CD14-positive monocyte (primary cell): ENCODE measurements around the gene LAMB1. TPM values are rescaled to one million over a fixed set of nuclear protein-coding genes. Genes with fewer than 3 reads are reported as not detected.

ENCODE experiments used
- DNase-seq, 3 donors: peaks; one replicate each; pipeline ENCODE4 v3.0.0-alpha.2; 2011 to 2022
- H2AFZ ChIP-seq: 2 replicates; pipeline ENCODE4 v1.6.0; 2012; ENCODE audit warnings: mild to moderate bottlenecking, low read depth, low read length, inconsistent platforms; ENCODE audit not compliant: insufficient read depth, poor library complexity, severe bottlenecking
- H3K27ac ChIP-seq, 2 donors: 1 replicate in 1 of 2; 2 replicates in 1 of 2; pipeline ENCODE4 v1.5.1; 2012 to 2013; ENCODE audit warnings: low read length in 2 of 2, control low read depth in 1 of 2, inconsistent platforms in 1 of 2, low read depth in 1 of 2, mild to moderate bottlenecking in 1 of 2
- H3K27me3 ChIP-seq, 2 donors: one replicate each; pipeline versions ENCODE4 v1.6.0 to v1.6.1; 2011 to 2013; ENCODE audit warnings: low read length in 2 of 2; ENCODE audit not compliant: control insufficient read depth in 2 of 2, insufficient read depth in 2 of 2
- H3K36me3 ChIP-seq, 2 donors: replicated peaks in 1 of 2; 1 replicate in 1 of 2; 2 replicates in 1 of 2; pipeline versions ENCODE4 v1.5.1 to v1.6.1; 2012 to 2013; ENCODE audit warnings: low read length in 2 of 2, control low read depth in 1 of 2, inconsistent platforms in 1 of 2, mild to moderate bottlenecking in 1 of 2; ENCODE audit not compliant: insufficient read depth in 2 of 2, control insufficient read depth in 1 of 2
- H3K4me1 ChIP-seq, 2 donors: 1 replicate in 1 of 2; 2 replicates in 1 of 2; pipeline versions ENCODE4 v1.5.1 to v1.6.1; 2012 to 2013; ENCODE audit warnings: low read length in 2 of 2, control low read depth in 1 of 2, inconsistent platforms in 1 of 2, mild to moderate bottlenecking in 1 of 2, moderate library complexity in 1 of 2; ENCODE audit not compliant: insufficient read depth in 2 of 2, control insufficient read depth in 1 of 2
- H3K4me2 ChIP-seq: replicated peaks from 2 replicates; pipeline ENCODE3; 2012; ENCODE audit warnings: low read length, moderate library complexity, mild to moderate bottlenecking; ENCODE audit not compliant: poor library complexity, severe bottlenecking; ENCODE audit errors: extremely low read depth
- H3K4me3 ChIP-seq, 3 experiments: fragments of 200-600 bp in 1 of 3; sonication (generic) in 1 of 3; replicated peaks in 1 of 3; 1 replicate in 2 of 3; 2 replicates in 1 of 3; pipeline ENCODE4 v1.5.1; 2011 to 2013; ENCODE audit warnings: low read length in 3 of 3, mild to moderate bottlenecking in 3 of 3, control low read depth in 2 of 3, low read depth in 2 of 3, inconsistent platforms in 1 of 3, moderate library complexity in 1 of 3
- H3K79me2 ChIP-seq: 2 replicates; pipeline ENCODE4 v1.6.0; 2012; ENCODE audit warnings: mild to moderate bottlenecking, control low read depth, inconsistent platforms, low read length, moderate library complexity; ENCODE audit not compliant: insufficient read depth
- H3K9ac ChIP-seq: 2 replicates; pipeline ENCODE4 v1.6.0; 2017; ENCODE audit warnings: low read length, mild to moderate bottlenecking; ENCODE audit not compliant: insufficient read depth, poor library complexity, severe bottlenecking
- H3K9me3 ChIP-seq, 2 donors: replicated peaks in 1 of 2; 1 replicate in 1 of 2; 2 replicates in 1 of 2; pipeline versions ENCODE4 v1.5.1 to v1.6.1; 2012 to 2013; ENCODE audit warnings: low read length in 2 of 2, control low read depth in 1 of 2; ENCODE audit not compliant: control insufficient read depth in 1 of 2, insufficient read depth in 1 of 2
- H4K20me1 ChIP-seq: 2 replicates; pipeline ENCODE4 v1.6.0; 2012; ENCODE audit warnings: mild to moderate bottlenecking, low read length, control low read depth, moderate library complexity; ENCODE audit not compliant: insufficient read depth
- H3K27ac Mint-ChIP-seq, 7 donors: one replicate each; pipeline ENCODE4 v1.8.0; 2020; ENCODE audit warnings: mild to moderate bottlenecking in 7 of 7, mixed read lengths in 7 of 7, moderate library complexity in 6 of 7, inconsistent platforms in 2 of 7
- H3K27me3 Mint-ChIP-seq, 3 donors: one replicate each; pipeline ENCODE4 v1.8.0; 2021 to 2022; ENCODE audit warnings: low read depth in 3 of 3, mild to moderate bottlenecking in 3 of 3, mixed read lengths in 3 of 3, moderate library complexity in 3 of 3, inconsistent platforms in 1 of 3
- H3K36me3 Mint-ChIP-seq, 2 donors: one replicate each; pipeline ENCODE4 v1.8.0; 2020; ENCODE audit warnings: mixed read lengths in 2 of 2, inconsistent platforms in 1 of 2, mild to moderate bottlenecking in 1 of 2
- H3K4me1 Mint-ChIP-seq: one replicate; pipeline ENCODE4 v1.8.0; 2020; ENCODE audit warnings: mild to moderate bottlenecking, mixed read lengths
- H3K4me3 Mint-ChIP-seq, 2 donors: one replicate each; pipeline ENCODE4 v1.8.0; 2020; ENCODE audit warnings: mild to moderate bottlenecking in 2 of 2, mixed read lengths in 2 of 2, moderate library complexity in 1 of 2
- H3K9me3 Mint-ChIP-seq, 7 donors: one replicate each; pipeline ENCODE4 v1.8.0; 2020 to 2022; ENCODE audit warnings: mixed read lengths in 7 of 7, mild to moderate bottlenecking in 6 of 7, moderate library complexity in 6 of 7, inconsistent platforms in 2 of 7
- CTCF ChIP-seq: fragments of 200-600 bp; IDR thresholded peaks from one replicate; pipeline ENCODE4 v1.8.0; 2022; ENCODE audit warnings: antibody characterized with exemption, mild to moderate bottlenecking
- WGBS: methylation state at CpG from one replicate; pipeline ENCODE4 v1.1.5; 2013; ENCODE audit warnings: missing lambda C conversion rate; ENCODE audit not compliant: insufficient coverage; 5-methylcytosine and 5-hydroxymethylcytosine counted together
- intact Hi-C, 2 donors: fragments of 100-400 bp; cut with micrococcal nuclease; formaldehyde crosslinking; loops; one replicate each; pipeline versions ENCODE4 v1.15.0 to v1.15.1; 2023
- polyA plus RNA-seq, 3 donors: library from polyadenylated mRNA; depleted of rRNA in 1 of 3; unstranded in 2 of 3; stranded (reverse) in 1 of 3; fragments of 300-500 nt in 2 of 3; fragments of >200 nt in 1 of 3; fragmentation: Illumina TruSeq in 2 of 3; gene quantifications; 1 replicate in 2 of 3; 2 replicates in 1 of 3; pipeline ENCODE4 v1.2.3, GENCODE V29; 2012 to 2021

Gene LAMB1
- polyA plus RNA-seq, 3 donors, result 0.42 TPM; not detected in 2

GRCh38 chr7:107972075-107972482 lies 30.9 kb downstream of the LAMB1 start:
- H3K27ac ChIP-seq, result no peak overlapping the region
- H3K4me2 ChIP-seq, result no peak overlapping the region
- no peak overlapping the region for H3K27ac Mint-ChIP-seq
- H3K4me1 ChIP-seq, result no peaks in the 10 kb centered on the region
- no peaks in the 10 kb centered on the region for H3K27me3 ChIP-seq
- DNase-seq, result no peak
- H3K4me3 Mint-ChIP-seq, result no peak overlapping the region
- no peaks in the 10 kb centered on the region for H3K36me3 ChIP-seq
- no peak overlapping the region for H3K4me3 ChIP-seq
- no peaks in the 10 kb centered on the region for H4K20me1 ChIP-seq
- H3K9me3 ChIP-seq, result no peaks in the 10 kb centered on the region
- no peak overlapping the region for H3K9ac ChIP-seq
- no peak for TF ChIP-seq CTCF
- peaks cover 5% of the 10 kb centered on the region for H3K4me1 Mint-ChIP-seq
- H3K36me3 Mint-ChIP-seq, result no peaks in the 10 kb centered on the region
- no CpG with 5 or more reads among the region's 4 CpGs for WGBS
- intact Hi-C loops, result no loop called here
- no peak overlapping the region for H2AFZ ChIP-seq
- H3K9me3 Mint-ChIP-seq, result peaks cover 0 to 6% (median 0%) of the 10 kb centered on the region in 7 donors
- peaks cover 0 to 5% (median 2%) of the 10 kb centered on the region in 3 donors for H3K27me3 Mint-ChIP-seq
- no peaks in the 10 kb centered on the region for H3K79me2 ChIP-seq

GRCh38 chr7:107971613-107972012 lies 31.3 kb downstream of the LAMB1 start:
- Histone ChIP-seq H3K79me2 (no peaks in the 10 kb centered on the region), H3K36me3 (no peaks in the 10 kb centered on the region), H3K9me3 (no peaks in the 10 kb centered on the region), H3K4me2 (no peak overlapping the region), H3K27me3 (no peaks in the 10 kb centered on the region), H4K20me1 (no peaks in the 10 kb centered on the region), H3K9ac (no peak overlapping the region), H3K4me3 (no peak overlapping the region), H2AFZ (no peak overlapping the region), H3K4me1 (no peaks in the 10 kb centered on the region), H3K27ac (no peak overlapping the region)
- Mint-ChIP-seq H3K27ac (no peak overlapping the region), H3K4me3 (no peak overlapping the region), H3K4me1 (peaks cover 5% of the 10 kb centered on the region), H3K9me3 (peaks cover 0 to 6% (median 0%) of the 10 kb centered on the region in 7 donors), H3K27me3 (peaks cover 0 to 4% (median 2%) of the 10 kb centered on the region in 3 donors), H3K36me3 (no peaks in the 10 kb centered on the region)
- intact Hi-C loops, result no loop called here
- WGBS, result 0% methylated on average over 1 of the region's 1 CpG
- no peak for TF ChIP-seq CTCF
- DNase-seq, result no peak
